ENCODE measurements around the gene ARHGEF16.

- TF ChIP-seq PRDM10 (tag by site-specific recombination; IDR thresholded peaks at IDR 0.05) (no peak), ZNF530 (tag by site-specific recombination; IDR thresholded peaks at IDR 0.05; ENCODE audit: low read depth) (no peak), ZNF707 (tag by site-specific recombination; IDR thresholded peaks at IDR 0.05) (no peak), ZNF121 (tag by site-specific recombination; IDR thresholded peaks at IDR 0.05) (no peak), CTCF (tag by site-specific recombination; IDR thresholded peaks at IDR 0.05) (no peak), YY1 (tag by site-specific recombination; IDR thresholded peaks at IDR 0.05) (no peak), ZBTB10 (tag by site-specific recombination; IDR thresholded peaks at IDR 0.05) (no peak), ZNF658 (tag by site-specific recombination; IDR thresholded peaks at IDR 0.05) (no peak), ZSCAN18 (tag by site-specific recombination; IDR thresholded peaks at IDR 0.05) (no peak), ZBTB20 (tag by site-specific recombination; IDR thresholded peaks at IDR 0.05) (no peak), GLI2 (tag by site-specific recombination; IDR thresholded peaks at IDR 0.05; ENCODE audit: borderline replicate concordance, low read depth) (no peak), ZNF146 (tag by site-specific recombination; IDR thresholded peaks at IDR 0.05) (no peak)
Observed at GRCh38 chr1:3488432-3488831, 34.0 kb downstream of the ARHGEF16 start.
